A673 (cell line): Measurements from ENCODE around the gene ADIPOQ. TPM values are rescaled to one million over a fixed set of nuclear protein-coding genes. Genes with fewer than 3 reads are reported as not detected.

Experiments
- Bru-seq: library from RNA; stranded (reverse); fragments of 400-500 nt; gene quantifications from one replicate; lab custom pipeline; 2021; lab: Mats Ljungman, UMichigan
- BruChase-seq, 2 experiments: library from RNA; stranded (reverse); fragments of 400-500 nt; gene quantifications; one replicate each; lab custom pipeline; 2021; lab: Mats Ljungman, UMichigan
- BruUV-seq: library from RNA; stranded (reverse); fragments of 400-500 nt; replicated peaks from 2 replicates; lab custom pipeline; 2021; lab: Mats Ljungman, UMichigan
- CTCF ChIA-PET: fragments of 300-600 bp; sonication (Branson Sonifier 250); formaldehyde crosslinking; loops from one replicate; lab custom pipeline; 2022; ENCODE audit warnings: antibody characterized with exemption; lab: Charles Lee
- POLR2A ChIA-PET: fragments of 300-600 bp; sonication (Branson Sonifier 250); formaldehyde crosslinking; loops from one replicate; lab custom pipeline; 2022; ENCODE audit warnings: antibody characterized with exemption; ENCODE audit not compliant: low non-redundant PET; lab: Charles Lee
- DNase-seq: peaks from one replicate; pipeline ENCODE4 v3.0.0-alpha.2; 2015; ENCODE audit warnings: low spot score
- H3K27ac ChIP-seq: fragments of 200-600 bp; sonication (generic); 2 replicates; pipeline ENCODE4 v1.5.1; 2016; ENCODE audit warnings: mixed run types, low read depth, mild to moderate bottlenecking, mixed read lengths, antibody characterized with exemption, low read length; ENCODE audit not compliant: poor library complexity, severe bottlenecking
- H3K27me3 ChIP-seq: fragments of 200-600 bp; sonication (generic); replicated peaks from 2 replicates; pipeline ENCODE4 v1.6.1; 2017; ENCODE audit warnings: mixed run types, low read depth, mild to moderate bottlenecking, mixed read lengths, antibody characterized with exemption, low read length; ENCODE audit not compliant: insufficient read depth, poor library complexity
- H3K36me3 ChIP-seq: fragments of 200-600 bp; sonication (generic); 2 replicates; pipeline ENCODE4 v1.6.1; 2016; ENCODE audit warnings: mixed run types, mild to moderate bottlenecking, mixed read lengths, antibody characterized with exemption, low read length; ENCODE audit not compliant: insufficient read depth, poor library complexity, severe bottlenecking
- H3K4me1 ChIP-seq: fragments of 200-600 bp; sonication (generic); 2 replicates; pipeline ENCODE4 v1.6.1; 2017; ENCODE audit warnings: mixed run types, mild to moderate bottlenecking, mixed read lengths, antibody characterized with exemption, low read length; ENCODE audit not compliant: insufficient read depth, poor library complexity, severe bottlenecking
- H3K4me3 ChIP-seq: fragments of 200-600 bp; sonication (generic); 2 replicates; pipeline ENCODE4 v1.5.1; 2016; ENCODE audit warnings: low read depth, mixed run types, mild to moderate bottlenecking, mixed read lengths, low read length; ENCODE audit not compliant: poor library complexity, severe bottlenecking
- H3K9me3 ChIP-seq: fragments of 200-600 bp; sonication (generic); 2 replicates; pipeline ENCODE4 v1.6.1; 2016; ENCODE audit warnings: mixed run types, low read depth, mild to moderate bottlenecking, mixed read lengths, antibody characterized with exemption, low read length; ENCODE audit not compliant: poor library complexity, severe bottlenecking
- EZH2 ChIP-seq: fragments of 200-600 bp; sonication (generic); IDR thresholded peaks from 2 replicates; pipeline ENCODE4 v1.6.1; 2017; ENCODE audit warnings: borderline replicate concordance, low read depth, mild to moderate bottlenecking, mixed read lengths, antibody characterized with exemption, low read length; ENCODE audit not compliant: poor library complexity, severe bottlenecking
- intact Hi-C: fragments of 100-400 bp; cut with micrococcal nuclease; formaldehyde crosslinking; loops from one replicate; pipeline ENCODE4 v1.10.0; 2022; ENCODE audit not compliant: unreplicated experiment
- long read RNA-seq: library from polyadenylated mRNA; stranded (forward); transcript quantifications from one replicate; pipeline ENCODE4 v2.0.0, GENCODE V29; 2022
- total RNA-seq: library from RNA; stranded (reverse); gene quantifications from 2 replicates; pipeline ENCODE4 v1.2.3, GENCODE V29; 2021
- TF ChIP-seq, protein P1 (sequence below): fragments of 300-800, 200-600 bp; sonication (generic); conservative IDR thresholded peaks from 2 replicates; pipeline ENCODE4 v1.5.1; 2017; ENCODE audit warnings: low read depth, mild to moderate bottlenecking, antibody characterized with exemption, low read length, moderate library complexity, mixed read lengths

ADIPOQ gene
- total RNA-seq (not detected in 2 replicates), Bru-seq, nascent RNA (percentile 9 among the genes with signal in this experiment), BruChase-seq, experiment 1, labeled RNA remaining after a 2-hour chase (percentile 5 among the genes with signal in this experiment), BruChase-seq, experiment 2, labeled RNA remaining after a 6-hour chase (percentile 17 among the genes with signal in this experiment)
- long read RNA-seq, result 0 reads

DNA sequence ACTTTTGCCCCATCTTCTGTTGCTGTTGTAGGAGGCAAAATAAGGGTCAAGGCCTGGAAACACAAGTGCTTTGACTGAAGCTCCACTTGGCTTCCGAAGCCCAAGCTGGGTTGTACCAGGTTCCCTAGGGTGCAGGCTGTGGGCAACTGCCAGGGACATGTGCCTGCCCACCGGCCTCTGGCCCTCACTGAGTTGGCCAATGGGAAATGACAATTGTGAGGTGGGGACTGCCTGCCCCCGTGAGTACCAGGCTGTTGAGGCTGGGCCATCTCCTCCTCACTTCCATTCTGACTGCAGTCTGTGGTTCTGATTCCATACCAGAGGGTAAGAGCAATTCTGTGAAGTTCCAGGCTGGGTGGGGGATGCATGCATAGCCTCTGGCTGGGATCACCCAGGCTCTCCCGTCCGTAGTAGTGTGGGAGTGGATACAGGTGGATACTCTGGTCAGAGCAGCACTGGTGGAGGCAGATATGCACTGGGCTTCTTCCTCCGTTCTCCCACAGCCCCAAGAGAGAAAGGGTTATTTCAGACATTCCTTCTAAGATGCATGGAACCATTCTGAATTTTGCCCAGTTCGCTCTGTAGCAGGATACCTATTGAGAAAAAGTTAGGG, at the start of gene ADIPOQ:
Gene ADIPOQ, plus strand, starts transcription at position 285 of the 613 bp plus-strand sequence. CDS start 10,349 bp downstream, outside the sequence.
- Histone ChIP-seq H3K36me3 (no peaks in the 10 kb centered on the region), H3K27me3 (no peaks in the 10 kb centered on the region), H3K27ac (no peak within 1 kb of the TSS), H3K4me3 (no peak within 1 kb of the TSS), H3K4me1 (peaks cover 10% of the 10 kb centered on the region), H3K9me3 (no peaks in the 10 kb centered on the region)
- DNase-seq, result no peak
- no TSS peak for BruUV-seq
- intact Hi-C loops, result no loop called here
- ChIA-PET CTCF (no interaction called here), POLR2A (no interaction called here)
- no peak for TF ChIP-seq EZH2
- TF ChIP-seq, protein P1, sequence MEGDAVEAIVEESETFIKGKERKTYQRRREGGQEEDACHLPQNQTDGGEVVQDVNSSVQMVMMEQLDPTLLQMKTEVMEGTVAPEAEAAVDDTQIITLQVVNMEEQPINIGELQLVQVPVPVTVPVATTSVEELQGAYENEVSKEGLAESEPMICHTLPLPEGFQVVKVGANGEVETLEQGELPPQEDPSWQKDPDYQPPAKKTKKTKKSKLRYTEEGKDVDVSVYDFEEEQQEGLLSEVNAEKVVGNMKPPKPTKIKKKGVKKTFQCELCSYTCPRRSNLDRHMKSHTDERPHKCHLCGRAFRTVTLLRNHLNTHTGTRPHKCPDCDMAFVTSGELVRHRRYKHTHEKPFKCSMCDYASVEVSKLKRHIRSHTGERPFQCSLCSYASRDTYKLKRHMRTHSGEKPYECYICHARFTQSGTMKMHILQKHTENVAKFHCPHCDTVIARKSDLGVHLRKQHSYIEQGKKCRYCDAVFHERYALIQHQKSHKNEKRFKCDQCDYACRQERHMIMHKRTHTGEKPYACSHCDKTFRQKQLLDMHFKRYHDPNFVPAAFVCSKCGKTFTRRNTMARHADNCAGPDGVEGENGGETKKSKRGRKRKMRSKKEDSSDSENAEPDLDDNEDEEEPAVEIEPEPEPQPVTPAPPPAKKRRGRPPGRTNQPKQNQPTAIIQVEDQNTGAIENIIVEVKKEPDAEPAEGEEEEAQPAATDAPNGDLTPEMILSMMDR, result no peak

DNA sequence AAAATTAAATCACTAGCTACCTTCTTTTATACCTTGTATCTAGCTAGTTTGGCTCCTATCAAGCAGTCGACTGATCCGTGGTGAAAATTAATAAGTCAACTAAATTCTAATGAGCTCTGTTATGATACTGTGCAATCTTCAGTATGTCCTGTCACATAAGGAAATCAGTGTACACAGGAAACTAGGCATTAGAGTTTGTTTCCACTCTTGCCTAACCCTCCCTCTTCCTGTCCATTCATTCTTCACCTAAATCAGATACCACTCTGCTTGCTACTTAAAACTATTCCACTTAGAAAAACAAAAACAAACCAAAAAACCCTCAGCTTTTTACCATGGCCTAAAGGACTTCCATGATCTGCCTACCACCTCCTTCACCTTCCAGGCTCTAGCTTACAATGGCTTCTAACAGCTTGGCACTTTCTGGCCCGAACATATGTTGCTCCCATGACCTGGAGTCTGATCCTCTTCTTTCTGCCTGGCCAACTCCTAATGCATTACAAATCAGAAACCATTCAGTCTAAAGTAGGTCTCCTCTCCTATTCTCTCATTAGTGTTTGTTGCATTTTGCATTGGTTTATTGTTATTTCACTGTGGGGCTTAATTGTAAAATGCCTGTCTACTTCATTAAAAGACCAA, 44.2 kb upstream of the ADIPOQ start:
- TF ChIP-seq, protein P1, result no peak
- no peak for TF ChIP-seq EZH2
- Histone ChIP-seq H3K4me1 (no peaks in the 10 kb centered on the region), H3K27ac (no peak overlapping the region), H3K27me3 (no peaks in the 10 kb centered on the region), H3K4me3 (no peak overlapping the region), H3K36me3 (peaks cover 89% of the 10 kb centered on the region), H3K9me3 (no peaks in the 10 kb centered on the region)
- DNase-seq, result no peak
- intact Hi-C loops, result no loop called here
- CTCF ChIA-PET, result no interaction called here
- POLR2A ChIA-PET, result interaction anchor here (1.1 kb wide), 1 partner anchor 13 kb away, joined by 3 read pairs; no protein-coding TSS in a partner anchor
- BruUV-seq, result no TSS peak

DNA sequence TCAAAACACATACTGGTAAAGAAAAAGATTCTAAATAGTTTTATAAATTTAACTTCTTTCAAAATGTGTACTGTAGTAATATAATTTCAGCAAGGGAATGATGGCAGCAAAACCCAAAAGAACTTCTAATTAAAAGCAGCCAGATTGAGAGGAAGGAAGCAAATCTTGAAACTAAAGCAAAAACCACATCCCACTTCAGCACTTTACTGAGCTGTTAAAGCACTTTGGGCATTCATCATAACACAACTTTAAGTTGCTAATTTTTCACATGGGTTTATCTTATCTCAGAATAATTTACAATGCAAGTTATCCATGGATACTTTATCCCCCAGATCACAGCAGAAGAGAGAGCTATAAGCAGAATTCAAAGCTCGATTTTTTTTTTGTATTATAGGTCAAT, 42.2 kb upstream of the ADIPOQ start:
- CTCF ChIA-PET, result no interaction called here

More for the DNA sequence above, 42.2 kb upstream of the ADIPOQ start:
- TF ChIP-seq EZH2, result no peak
- TF ChIP-seq, protein P1, result no peak
- BruUV-seq, result no TSS peak
- no peaks in the 10 kb centered on the region for H3K27me3 ChIP-seq
- H3K4me3 ChIP-seq, result no peak overlapping the region
- H3K9me3 ChIP-seq, result no peaks in the 10 kb centered on the region
- peaks cover 88% of the 10 kb centered on the region for H3K36me3 ChIP-seq
- DNase-seq, result no peak
- POLR2A ChIA-PET, result no interaction called here
- intact Hi-C loops, result no loop called here
- H3K4me1 ChIP-seq, result peaks cover 7% of the 10 kb centered on the region
- no peak overlapping the region for H3K27ac ChIP-seq
